LNCaP clone FGC (cell line): ENCODE measurements around the gene ADRB1.

ENCODE experiments used
- DNase-seq: peaks from one replicate; pipeline ENCODE4 v3.0.0-alpha.2; 2011; ENCODE audit warnings: low read depth
- H3K4me3 ChIP-seq: 2 replicates; pipeline ENCODE4 v1.5.1; 2011; ENCODE audit warnings: mild to moderate bottlenecking, low read depth, low read length, control low read depth
- TF ChIP-seq, protein P1 (sequence below): IDR thresholded peaks from 2 replicates; pipeline ENCODE4 v1.5.1; 2012; ENCODE audit warnings: mild to moderate bottlenecking; ENCODE audit not compliant: control insufficient read depth, insufficient read depth; ENCODE audit errors: extremely low read depth

Gene ADRB1

DNA sequence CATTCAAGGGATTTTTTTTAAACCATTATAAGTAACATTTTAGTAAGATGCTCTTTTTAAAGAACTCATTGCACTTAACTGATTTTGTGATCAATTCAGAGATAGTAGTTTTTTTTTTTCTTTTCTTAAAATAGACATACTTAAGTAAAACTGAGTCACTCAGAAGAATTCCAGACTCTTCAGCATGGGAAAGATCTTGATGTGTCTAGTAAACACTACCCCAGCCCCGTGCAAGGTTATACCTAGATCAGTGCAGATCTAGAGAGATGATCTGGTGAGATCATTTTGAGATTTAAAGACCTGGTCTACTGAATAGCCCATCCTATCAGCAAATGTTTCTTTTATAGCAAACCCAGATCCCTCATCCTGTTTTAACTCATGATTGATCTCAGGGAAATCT, 8.6 kb downstream of the ADRB1 start:
- no peak for DNase-seq
- TF ChIP-seq, protein P1, sequence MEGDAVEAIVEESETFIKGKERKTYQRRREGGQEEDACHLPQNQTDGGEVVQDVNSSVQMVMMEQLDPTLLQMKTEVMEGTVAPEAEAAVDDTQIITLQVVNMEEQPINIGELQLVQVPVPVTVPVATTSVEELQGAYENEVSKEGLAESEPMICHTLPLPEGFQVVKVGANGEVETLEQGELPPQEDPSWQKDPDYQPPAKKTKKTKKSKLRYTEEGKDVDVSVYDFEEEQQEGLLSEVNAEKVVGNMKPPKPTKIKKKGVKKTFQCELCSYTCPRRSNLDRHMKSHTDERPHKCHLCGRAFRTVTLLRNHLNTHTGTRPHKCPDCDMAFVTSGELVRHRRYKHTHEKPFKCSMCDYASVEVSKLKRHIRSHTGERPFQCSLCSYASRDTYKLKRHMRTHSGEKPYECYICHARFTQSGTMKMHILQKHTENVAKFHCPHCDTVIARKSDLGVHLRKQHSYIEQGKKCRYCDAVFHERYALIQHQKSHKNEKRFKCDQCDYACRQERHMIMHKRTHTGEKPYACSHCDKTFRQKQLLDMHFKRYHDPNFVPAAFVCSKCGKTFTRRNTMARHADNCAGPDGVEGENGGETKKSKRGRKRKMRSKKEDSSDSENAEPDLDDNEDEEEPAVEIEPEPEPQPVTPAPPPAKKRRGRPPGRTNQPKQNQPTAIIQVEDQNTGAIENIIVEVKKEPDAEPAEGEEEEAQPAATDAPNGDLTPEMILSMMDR = no peak
- no peak overlapping the region for H3K4me3 ChIP-seq

DNA sequence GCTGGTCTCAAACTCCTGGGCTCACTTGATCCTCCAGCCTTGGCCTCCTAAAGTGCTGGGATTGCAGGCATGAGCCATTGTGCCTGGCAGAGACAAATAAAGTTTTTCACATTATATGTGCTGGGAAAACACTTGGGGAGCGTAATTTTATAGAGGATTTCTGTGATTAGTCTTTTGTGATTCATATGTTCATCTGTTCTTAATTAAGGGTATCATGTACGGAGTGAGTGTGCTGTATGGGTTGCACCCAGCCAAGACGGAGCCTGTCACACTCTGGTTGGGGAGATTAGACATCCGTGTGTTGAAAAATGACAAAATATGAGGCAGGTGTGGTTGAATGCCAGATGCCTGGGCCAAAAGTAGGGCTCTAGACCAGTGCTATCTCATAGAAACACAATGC, 10.3 kb downstream of the ADRB1 start:
- TF ChIP-seq, protein P1 = no peak
- no peak for DNase-seq
- H3K4me3 ChIP-seq = no peak overlapping the region

DNA sequence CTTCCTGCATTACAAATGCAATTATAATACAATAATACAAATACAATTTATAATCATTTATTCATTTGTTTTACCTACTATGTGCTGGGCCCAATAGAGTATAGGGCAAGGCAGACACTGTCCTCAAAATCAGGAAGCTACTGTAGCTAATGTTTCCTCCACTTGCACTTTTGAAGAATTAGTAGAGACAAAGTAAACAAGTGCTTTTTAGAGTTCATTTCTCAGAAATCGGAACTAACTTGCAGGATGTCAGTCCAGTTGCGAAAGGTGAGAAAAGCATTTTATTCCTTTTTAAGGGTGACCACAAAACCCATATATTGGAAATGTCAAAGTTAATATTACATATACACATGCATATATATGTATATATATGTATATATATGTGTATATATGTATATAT, 14.2 kb downstream of the ADRB1 start:
- no peak overlapping the region for H3K4me3 ChIP-seq
- no peak for DNase-seq
- TF ChIP-seq, protein P1 = no peak

DNA sequence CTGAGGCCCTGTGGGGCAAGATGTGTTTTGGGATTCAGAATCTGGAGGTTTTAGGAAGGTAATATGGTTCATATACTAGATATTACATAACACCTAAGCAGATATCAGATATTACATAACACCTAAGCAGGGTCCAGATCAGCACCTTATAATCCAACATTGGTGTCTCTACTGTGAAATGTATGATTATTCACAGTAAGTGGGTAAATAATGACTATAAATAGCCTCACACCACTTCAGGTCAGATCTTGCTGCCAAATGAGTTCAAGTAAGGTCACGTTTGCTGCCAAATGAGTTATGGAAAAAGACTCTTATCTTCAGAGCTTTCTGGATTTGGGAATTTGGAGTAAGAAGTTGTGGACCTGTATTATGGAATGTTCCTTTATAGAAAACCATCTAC, 14.6 kb downstream of the ADRB1 start:
- H3K4me3 ChIP-seq = no peak overlapping the region
- TF ChIP-seq, protein P1 = no peak
- no peak for DNase-seq

DNA sequence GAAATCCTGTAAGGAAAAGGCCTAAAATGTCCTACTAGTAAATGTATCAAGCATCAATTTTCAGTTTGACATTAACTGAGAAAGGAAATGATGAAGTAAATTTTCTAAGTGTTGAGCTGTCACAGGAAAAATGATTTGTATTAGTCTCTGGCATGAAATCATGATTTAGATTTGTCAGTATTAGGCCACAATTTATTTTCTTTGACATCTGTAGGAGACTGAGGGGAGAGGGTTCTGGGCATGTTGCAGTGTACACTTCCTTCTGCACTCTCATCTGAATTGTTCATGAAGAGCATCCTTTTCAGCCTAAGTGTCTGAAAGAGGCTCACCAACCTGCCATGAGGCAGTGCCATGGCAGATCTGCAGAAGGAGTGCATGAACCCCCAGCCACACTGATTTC, 15.9 kb downstream of the ADRB1 start:
- no peak for DNase-seq
- H3K4me3 ChIP-seq = no peak overlapping the region
- TF ChIP-seq, protein P1 = no peak

DNA sequence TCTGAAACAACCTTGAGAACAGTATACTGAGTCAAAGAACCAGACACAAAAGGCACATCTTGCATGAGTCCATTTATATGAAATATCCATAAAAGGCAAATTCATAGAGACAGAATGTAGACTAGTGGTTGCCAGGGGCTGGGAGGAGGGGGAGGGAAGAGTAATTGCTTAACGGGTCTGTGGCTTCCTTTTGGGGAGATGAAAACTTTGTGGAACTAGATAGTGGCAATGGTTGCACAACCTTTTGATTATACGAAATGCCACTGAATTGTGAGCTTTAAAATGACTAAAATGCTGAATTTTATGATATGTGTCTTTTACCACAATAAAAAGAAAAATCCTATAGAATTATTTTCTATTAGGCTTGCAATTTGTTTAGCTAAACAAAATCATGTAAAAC, 16.8 kb downstream of the ADRB1 start:
- no peak for DNase-seq
- TF ChIP-seq, protein P1 = no peak
- no peak overlapping the region for H3K4me3 ChIP-seq

DNA sequence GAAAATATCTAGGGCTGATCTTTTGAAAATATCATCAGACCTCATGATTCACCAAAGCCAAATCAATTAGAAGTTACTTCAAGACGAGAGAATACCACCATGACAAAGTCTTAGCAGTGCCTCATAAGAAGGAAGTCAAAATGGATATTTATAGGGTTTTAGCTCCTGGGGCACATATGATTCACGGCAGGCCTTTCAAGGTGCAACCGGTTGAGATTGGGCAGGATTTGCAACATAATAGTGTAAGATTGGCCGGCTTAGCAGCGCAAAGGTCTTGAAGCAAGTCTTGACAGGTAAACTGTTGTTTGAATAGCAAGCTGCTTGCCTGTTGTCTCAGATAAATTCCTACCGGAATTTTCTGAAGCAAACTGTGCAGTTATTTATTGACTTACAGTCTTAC, 17.5 kb downstream of the ADRB1 start:
- TF ChIP-seq, protein P1 = no peak

More for the DNA sequence above, 17.5 kb downstream of the ADRB1 start:
- no peak for DNase-seq
- no peak overlapping the region for H3K4me3 ChIP-seq
